ENCODE results near the gene SMS. TPM values are rescaled to one million over a fixed set of nuclear protein-coding genes. Genes with fewer than 3 reads are reported as not detected.

SMS gene
- total RNA-seq = 10 to 100 TPM; 35.7 to 38.8 TPM
- 49.8 TPM for polyA plus RNA-seq (ENCODE audit: insufficient read depth, low read depth, low replicate concordance)
- long read RNA-seq, donor 1, transcript SMS-202 (11 exons, 1,837 nt) = major isoform, 59 of 176 reads
- long read RNA-seq, donor 1, partial matches to known transcripts = 117 of 176 reads
- long read RNA-seq, donor 1, other reads (novel, unspliced or antisense) = 0 of 176 reads
- long read RNA-seq, donor 2, transcript SMS-202 (11 exons, 1,837 nt) = major isoform, 26 of 119 reads
- long read RNA-seq, donor 2, partial matches to known transcripts = 92 of 119 reads
- long read RNA-seq, donor 2, other reads (novel, unspliced or antisense) = 0 of 119 reads

DNA sequence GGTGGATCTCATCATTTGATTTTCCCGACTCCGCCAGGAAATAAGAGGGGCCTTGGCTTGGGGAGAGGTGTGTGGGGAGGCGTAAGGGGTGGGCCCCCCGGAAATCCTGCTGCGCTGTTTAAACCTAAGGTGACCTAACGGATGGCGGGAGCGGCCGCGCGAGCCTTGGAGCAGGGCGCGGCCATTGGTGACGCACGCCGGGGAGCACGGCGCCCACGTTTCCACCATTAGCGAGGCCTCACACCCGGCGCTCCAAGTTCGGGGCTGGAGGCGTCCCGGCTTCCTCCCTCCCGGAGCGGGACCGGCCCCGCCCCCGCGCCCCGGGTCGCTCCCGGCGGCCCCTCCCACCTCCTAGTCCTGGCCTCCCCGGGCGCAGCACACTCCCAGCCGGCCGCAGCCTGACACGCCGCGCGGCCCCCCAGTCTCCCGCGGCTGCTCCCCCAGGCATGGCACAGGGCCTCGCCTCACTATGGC, at the start of gene SMS:
Gene SMS (plus strand): TSS at position 354 of the 474 bp plus-strand sequence. CDS start 116 bp downstream, at position 470.
- intact Hi-C loops (cut with DNase I; ENCODE audit: low total_unique reads) = no loop called here
- peak within 1 kb of the TSS; percentile 44 to 76 for H3K27ac ChIP-seq
- DNase-seq = peak; percentile 72
- no peaks in the 10 kb centered on the region for H3K9me3 ChIP-seq
- no peaks in the 10 kb centered on the region for H3K36me3 ChIP-seq (ENCODE audit: low read depth, missing control alignments)
- peak within 1 kb of the TSS; percentile 55 to 59 for H3K4me3 ChIP-seq
- 0% methylated on average over 2 of the region's 46 CpGs; no CpG with 5 or more reads in 1 of the 2 donors for WGBS, 2 donors
- no peaks in the 10 kb centered on the region for H3K27me3 ChIP-seq
- H3K4me1 ChIP-seq = no peaks in the 10 kb centered on the region
- TF ChIP-seq, protein P1, sequence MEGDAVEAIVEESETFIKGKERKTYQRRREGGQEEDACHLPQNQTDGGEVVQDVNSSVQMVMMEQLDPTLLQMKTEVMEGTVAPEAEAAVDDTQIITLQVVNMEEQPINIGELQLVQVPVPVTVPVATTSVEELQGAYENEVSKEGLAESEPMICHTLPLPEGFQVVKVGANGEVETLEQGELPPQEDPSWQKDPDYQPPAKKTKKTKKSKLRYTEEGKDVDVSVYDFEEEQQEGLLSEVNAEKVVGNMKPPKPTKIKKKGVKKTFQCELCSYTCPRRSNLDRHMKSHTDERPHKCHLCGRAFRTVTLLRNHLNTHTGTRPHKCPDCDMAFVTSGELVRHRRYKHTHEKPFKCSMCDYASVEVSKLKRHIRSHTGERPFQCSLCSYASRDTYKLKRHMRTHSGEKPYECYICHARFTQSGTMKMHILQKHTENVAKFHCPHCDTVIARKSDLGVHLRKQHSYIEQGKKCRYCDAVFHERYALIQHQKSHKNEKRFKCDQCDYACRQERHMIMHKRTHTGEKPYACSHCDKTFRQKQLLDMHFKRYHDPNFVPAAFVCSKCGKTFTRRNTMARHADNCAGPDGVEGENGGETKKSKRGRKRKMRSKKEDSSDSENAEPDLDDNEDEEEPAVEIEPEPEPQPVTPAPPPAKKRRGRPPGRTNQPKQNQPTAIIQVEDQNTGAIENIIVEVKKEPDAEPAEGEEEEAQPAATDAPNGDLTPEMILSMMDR (IDR thresholded peaks at IDR 0.05) = no peak
- TF ChIP-seq POLR2A (IDR thresholded peaks at IDR 0.05) = no peak

DNA sequence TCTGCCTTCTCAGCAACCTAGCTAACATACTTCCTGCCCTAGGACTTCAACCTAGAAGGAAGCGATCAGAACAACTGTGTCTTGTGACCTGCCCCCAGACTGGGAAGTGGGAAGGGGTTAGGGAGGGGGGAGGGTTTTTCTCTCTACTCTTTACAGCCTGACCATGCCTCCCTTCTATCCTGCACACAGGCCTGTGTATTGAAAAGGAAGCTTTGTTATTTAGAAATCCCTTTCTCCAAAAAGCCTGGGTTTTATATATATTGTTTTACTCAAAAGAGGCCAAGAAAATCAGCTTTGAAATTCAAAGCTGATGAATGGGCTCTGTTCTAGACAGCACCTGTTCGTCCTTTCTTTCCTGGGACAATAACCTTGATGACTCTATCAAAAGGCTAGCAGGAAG, 35.2 kb upstream of the SMS start:
- intact Hi-C loops (cut with DNase I; ENCODE audit: low total_unique reads) = no loop called here
- TF ChIP-seq, protein P1 (IDR thresholded peaks at IDR 0.05) = no peak
- no peak for TF ChIP-seq POLR2A (IDR thresholded peaks at IDR 0.05)
- Histone ChIP-seq H3K27me3 (no peaks in the 10 kb centered on the region), H3K4me3 (no peak overlapping the region), H3K4me1 (no peaks in the 10 kb centered on the region), H3K27ac (no peak overlapping the region), H3K9me3 (no peaks in the 10 kb centered on the region), H3K36me3 (ENCODE audit: low read depth, missing control alignments) (no peaks in the 10 kb centered on the region)
- no peak for DNase-seq
- WGBS, 2 donors = 74 to 86% methylated on average over 2 of the region's 2 CpGs

DNA sequence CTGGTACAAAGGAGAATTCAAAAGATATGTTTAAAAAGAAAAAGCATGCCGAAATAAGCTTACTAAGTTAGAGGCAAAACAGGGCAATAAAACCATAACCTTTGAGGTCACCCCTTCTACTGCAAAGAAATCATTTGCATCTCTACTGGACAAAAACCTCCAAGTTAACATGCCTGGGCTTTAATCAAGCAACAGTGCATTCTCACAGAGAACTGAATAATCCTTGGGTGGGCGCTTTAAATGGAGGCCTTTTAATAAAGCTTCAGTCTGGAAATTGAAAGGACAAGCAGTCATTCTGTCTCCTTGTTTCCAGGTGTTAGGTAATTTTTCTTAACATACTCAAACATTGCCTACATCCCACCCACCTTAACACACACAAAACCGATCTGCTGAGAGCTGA, 34.6 kb upstream of the SMS start:
- no peaks in the 10 kb centered on the region for H3K36me3 ChIP-seq (ENCODE audit: low read depth, missing control alignments)
- no peak overlapping the region for H3K27ac ChIP-seq
- no peak for DNase-seq
- 82 to 87% methylated on average over 3 of the region's 3 CpGs for WGBS, 2 donors
- H3K4me3 ChIP-seq = no peak overlapping the region
- no peaks in the 10 kb centered on the region for H3K27me3 ChIP-seq
- no peaks in the 10 kb centered on the region for H3K4me1 ChIP-seq
- TF ChIP-seq, protein P1 (IDR thresholded peaks at IDR 0.05) = no peak
- TF ChIP-seq POLR2A (IDR thresholded peaks at IDR 0.05) = no peak
- intact Hi-C loops (cut with DNase I; ENCODE audit: low total_unique reads) = no loop called here
- no peaks in the 10 kb centered on the region for H3K9me3 ChIP-seq

DNA sequence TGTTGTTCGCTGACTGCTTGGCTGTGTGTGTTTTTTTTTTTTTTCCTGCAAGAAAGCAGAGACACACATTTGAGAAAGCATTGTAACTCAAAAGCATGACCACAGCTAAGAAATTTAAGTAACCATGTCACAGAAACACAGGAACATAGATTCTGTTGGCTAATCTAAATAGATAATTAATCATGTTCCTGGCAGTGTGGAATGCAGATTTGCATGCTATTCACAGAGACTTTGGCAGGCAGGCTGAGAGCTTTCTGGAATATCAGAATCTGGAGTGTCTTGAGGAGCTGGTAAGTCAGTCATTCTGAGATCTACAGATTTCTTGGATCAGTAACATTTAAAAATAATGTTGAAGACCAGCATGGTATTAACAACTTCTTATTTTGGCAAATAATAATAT, 33.2 kb upstream of the SMS start:
- no peaks in the 10 kb centered on the region for H3K4me1 ChIP-seq
- TF ChIP-seq, protein P1 (IDR thresholded peaks at IDR 0.05) = no peak
- no peak for TF ChIP-seq POLR2A (IDR thresholded peaks at IDR 0.05)
- WGBS, 2 donors = 78 to 89% methylated on average over 1 of the region's 1 CpG
- DNase-seq = no peak
- no peak overlapping the region for H3K27ac ChIP-seq
- no peaks in the 10 kb centered on the region for H3K9me3 ChIP-seq
- no peaks in the 10 kb centered on the region for H3K36me3 ChIP-seq (ENCODE audit: low read depth, missing control alignments)
- no peak overlapping the region for H3K4me3 ChIP-seq
- no peaks in the 10 kb centered on the region for H3K27me3 ChIP-seq
- intact Hi-C loops (cut with DNase I; ENCODE audit: low total_unique reads) = no loop called here

DNA sequence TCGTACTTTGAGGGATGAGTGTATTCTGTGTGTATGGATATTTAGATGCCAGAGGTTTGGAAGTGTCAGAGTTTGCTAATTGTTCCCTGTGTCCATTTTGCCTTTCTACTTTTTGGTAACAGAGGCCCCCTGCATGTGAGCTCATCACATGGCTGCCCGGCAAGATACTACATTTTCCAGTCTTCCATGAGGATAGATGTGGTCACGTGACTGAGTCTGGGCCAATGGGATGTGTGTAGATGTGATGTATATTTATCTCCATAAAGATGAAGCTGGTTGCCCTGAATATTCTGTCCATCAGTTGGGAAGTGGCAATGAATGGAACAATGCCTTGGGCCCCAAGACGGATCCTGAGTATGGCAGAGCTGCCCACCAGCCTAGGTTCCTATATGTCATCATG, 29.0 kb upstream of the SMS start:
- no peak overlapping the region for H3K27ac ChIP-seq
- no peaks in the 10 kb centered on the region for H3K36me3 ChIP-seq (ENCODE audit: low read depth, missing control alignments)
- no peak for DNase-seq
- no peaks in the 10 kb centered on the region for H3K4me1 ChIP-seq
- no peaks in the 10 kb centered on the region for H3K27me3 ChIP-seq
- intact Hi-C loops (cut with DNase I; ENCODE audit: low total_unique reads) = no loop called here
- no peaks in the 10 kb centered on the region for H3K9me3 ChIP-seq
- TF ChIP-seq POLR2A (IDR thresholded peaks at IDR 0.05) = no peak
- TF ChIP-seq, protein P1 (IDR thresholded peaks at IDR 0.05) = no peak
- no peak overlapping the region for H3K4me3 ChIP-seq
- WGBS, 2 donors = 98 to 100% methylated on average over 3 to 4 of the region's 4 CpGs

Measured in testis (tissue), 5 donors.